CD4-positive, alpha-beta T cell treated with Interleukin-4 for 4 hours (primary cell): ENCODE data around the gene ARHGEF12.

ENCODE experiments used
- DNase-seq: peaks from one replicate; pipeline ENCODE4 v3.0.0-alpha.2; 2020

The ARHGEF12 gene

DNA sequence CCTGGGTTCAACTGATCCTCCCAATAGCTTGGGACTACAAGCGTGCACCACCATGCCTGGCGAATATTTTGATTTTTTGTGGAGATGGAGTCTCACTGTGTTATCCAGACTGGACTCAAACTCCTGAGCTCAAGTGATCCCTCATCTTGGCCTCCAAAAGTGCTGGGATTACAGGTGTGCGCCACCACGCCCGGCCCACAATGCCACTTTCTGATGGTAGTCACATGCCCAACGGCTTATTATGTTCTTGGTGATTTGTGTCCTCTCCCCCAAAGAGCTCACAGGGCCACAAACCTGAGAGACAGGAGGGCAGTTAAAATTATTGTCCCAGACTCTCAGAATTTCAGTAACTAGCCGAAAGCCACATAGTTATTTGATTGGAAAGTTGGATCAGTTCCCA is 185.0 kb downstream of the ARHGEF12 start:
- DNase-seq, result no peak

DNA sequence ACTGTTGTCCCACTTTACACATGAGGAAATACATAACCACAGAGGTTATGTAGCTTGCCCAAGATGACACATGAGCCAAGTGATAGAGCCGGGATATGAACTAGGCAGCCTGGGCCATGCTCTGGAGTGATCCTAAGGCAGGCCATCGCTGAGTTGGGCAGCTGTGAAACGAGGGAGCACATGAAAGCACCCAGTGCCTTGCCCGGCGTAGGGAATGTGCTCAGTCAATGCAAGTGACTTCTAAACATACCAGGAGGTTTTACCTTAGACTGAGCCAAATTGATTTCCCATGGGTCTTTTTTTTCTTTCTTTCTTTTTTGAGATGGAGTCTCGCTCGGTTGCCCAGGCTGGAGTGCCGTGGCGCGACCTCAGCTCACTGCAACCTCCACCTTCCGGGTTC is 185.8 kb downstream of the ARHGEF12 start:
- no peak for DNase-seq

DNA sequence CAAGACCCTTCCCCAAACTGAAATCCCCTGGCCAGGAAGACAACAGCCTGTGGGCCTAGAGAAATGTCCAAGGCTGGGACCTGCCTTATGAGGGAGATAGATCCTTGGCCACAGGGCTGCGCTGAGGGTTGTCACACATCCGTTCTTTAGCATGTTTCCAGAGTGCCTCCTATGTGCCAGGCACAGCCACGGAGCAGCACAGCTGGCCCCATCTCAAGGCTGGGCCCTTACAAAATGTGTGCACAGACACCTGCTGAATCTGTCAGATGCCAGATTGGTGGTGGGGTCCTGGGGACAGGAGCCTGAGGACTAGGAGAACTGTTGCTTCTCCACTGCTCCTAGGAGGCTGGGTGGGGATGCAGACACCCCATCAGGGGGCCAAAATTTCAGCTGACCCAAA is 186.5 kb downstream of the ARHGEF12 start:
- DNase-seq, result no peak

DNA sequence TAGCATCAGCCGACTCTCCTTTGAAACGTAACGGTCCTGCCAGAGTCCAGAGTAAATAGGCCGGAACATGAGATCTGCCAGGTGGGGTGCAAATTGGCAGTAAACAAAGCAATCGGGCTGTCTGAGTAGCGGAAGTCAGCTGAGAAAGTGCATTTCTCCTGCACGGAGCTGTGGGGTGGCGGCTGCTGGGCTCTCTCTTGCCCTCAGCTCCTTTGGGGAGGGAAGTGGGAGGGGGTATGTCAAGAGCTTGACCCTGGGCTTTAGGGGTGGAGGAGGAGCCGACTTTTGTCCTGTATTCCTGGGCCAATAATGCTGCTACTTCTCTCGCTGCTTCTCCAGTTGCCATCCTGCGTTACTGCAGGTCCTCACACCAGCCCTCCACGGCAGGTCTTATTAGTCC is 187.0 kb downstream of the ARHGEF12 start:
- DNase-seq, result no peak

DNA sequence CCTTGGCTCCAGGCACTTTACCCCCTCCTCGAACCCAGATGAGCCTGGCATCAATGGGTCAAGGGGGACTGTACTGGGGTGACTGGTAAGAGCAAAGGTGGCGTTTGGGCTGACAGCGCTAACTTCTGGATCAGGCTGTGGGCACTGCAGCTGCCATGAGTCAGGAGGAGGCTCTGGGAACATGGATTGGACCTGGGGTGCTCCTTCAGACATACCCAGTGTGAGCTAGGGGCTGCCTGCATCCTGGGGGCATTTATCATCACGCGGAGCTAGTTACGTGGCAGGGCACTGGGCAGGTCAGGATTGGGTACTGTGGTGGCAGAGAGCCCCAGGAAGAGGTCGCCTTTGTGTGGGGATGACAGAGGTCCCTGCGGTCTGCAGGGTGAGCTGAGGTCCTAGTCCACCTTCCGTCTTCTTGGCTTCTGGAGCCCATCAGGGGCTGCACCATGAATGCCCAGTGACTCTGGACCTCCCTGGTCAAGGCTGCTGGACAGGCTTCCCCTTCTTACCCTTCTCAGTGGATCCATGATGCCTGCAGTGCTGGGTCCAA is 188.4 kb downstream of the ARHGEF12 start:
- DNase-seq, result no peak

DNA sequence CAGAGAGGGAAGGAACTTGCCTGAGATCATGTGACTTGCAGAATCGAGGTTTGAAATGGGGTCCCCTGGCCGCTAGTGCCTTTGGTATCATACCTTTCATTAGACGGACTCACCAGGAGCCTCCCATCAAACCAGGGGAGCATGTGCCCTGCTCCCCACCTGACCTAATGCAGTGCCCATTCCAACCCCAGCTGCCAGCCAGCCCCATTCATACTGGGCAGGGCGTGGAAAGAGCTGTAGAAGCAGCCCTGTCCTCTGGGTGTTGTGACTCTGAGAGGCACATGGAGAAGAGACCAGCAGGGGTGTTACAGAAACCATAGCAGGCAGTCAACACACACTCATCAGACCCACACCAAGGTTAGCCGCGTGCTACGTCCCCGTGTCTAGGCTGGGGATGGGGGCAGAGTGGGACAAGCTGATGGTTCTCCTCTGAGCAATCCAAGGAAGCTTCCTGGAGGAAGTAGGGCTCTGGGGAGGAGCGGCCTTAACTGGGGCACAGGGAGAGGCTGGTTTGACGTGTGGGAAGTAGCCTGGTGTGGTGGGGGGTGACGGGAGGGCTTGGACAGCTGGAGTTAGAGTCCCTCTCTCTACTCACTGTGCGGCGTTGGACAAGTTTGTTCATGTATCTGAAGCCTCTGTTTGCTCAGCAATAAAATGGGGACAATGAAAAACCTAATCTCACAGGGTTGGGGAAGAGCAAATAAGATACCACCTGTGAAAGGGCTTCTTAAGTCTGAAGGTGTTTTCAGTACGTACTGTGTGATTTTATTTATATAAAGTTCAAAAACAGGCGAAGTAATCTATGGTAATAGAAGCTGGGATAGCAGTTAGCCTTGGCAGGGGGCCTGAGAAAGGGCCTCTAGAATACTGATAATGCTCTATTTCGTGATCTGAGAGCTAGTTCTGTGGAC is 189.3 kb downstream of the ARHGEF12 start:
- DNase-seq, result no peak

DNA sequence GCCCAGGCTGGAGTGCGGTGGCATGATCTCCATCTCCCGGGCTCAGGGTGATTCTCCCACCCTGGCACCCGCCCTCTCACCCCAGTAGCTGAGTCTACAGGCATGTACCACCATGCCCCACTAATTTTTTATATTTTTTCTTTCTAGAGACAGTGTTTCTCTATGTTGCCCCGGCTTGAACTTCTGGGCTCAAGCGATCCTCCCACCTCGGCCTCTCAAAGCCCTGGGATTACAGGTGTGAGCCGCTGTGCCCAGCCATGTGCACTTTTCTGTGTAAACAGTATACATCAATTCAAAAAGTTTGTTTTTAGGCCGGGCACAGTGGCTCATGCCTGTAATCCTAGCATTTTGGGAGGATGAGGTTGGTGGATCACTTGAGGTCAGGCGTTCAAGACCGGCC is 190.0 kb downstream of the ARHGEF12 start:
- no peak for DNase-seq

DNA sequence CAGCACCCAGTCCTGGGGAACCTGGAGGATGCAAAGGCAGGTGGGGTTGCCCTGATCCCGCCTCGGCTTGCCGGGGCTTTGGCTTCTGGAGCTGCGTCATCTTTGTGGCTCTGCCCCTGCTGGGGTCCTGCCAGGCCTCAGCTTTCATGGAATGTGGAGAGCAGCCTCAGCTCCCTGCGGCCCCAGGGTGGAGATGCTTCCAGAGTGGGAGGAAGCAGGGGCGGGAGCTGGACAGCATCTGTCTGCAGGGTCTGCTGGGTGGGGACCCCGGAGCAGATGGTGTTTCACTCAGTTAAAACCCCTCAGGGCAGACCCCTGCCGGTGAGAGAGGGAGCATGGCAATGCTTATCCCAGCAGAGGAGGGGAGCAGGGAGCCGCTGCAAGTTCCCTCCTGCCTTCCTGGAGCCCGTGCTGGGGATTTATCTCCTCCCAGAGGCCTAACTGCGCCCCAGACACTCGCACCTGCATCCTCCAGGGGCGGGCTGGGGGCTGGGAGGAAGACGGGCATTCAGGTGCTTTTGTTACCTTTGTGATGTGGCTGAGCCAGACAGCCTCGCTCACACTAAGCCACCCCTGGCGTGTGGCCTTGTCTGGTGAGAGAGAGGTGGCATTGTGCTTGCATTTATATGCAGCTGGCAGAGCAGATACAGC is 191.0 kb downstream of the ARHGEF12 start:
- no peak for DNase-seq

DNA sequence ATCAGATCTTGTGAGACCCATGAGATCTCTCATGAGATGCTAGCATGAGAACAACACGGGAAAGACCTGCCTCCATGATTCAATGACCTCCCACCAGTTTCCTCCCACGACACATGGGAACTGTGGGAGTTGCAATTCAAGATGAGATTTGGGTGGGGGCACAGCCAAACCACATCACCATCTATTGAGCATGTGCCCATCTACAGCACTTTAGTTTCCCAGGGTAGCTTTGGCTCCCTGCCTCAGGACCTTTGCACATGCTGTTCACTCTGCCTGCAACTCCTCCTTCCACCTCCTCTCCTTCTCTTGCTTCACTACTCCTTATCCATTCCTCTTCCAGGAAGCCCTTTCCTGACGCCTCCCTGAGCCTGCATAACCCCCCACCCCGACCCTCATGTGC is 192.5 kb downstream of the ARHGEF12 start:
- DNase-seq, result no peak

DNA sequence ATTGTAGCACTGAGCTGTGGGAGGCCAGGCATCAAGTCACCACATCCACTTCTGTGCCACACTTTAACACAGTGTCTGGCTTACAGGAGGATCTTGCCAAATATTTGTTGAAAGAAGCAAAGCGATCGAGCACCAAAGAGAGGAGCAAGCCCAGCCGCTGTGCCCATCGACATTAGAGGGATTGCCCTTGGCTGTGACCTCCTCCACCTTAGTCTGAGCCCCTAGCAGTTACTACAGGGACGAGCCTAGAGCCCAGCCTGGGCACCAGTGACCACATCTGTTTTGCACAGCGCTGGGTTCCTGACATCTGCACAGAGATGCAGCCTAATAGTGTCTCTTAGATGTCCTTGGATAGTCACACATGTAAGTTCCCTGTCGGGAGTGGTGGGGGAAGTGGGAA is 193.0 kb downstream of the ARHGEF12 start:
- no peak for DNase-seq

DNA sequence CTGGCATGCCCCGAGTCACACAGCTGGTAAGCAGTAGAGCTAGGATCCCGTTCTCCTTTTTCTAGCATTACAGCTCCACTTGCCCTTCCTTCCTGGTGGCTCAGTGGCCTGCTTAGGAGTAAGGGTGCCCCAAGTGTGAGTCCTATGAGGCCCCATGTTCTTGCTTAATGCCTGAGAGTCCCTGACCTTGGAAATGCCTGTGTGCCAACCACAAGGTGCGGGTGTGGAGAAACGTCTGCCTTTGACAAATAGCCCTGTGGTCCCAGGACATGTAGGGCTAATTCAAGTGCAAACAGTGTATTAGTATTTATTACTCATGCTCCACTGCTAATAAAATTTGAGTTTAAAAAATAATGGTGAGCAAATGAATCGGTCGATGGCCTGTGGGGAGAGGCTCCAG is 193.7 kb downstream of the ARHGEF12 start:
- no peak for DNase-seq

DNA sequence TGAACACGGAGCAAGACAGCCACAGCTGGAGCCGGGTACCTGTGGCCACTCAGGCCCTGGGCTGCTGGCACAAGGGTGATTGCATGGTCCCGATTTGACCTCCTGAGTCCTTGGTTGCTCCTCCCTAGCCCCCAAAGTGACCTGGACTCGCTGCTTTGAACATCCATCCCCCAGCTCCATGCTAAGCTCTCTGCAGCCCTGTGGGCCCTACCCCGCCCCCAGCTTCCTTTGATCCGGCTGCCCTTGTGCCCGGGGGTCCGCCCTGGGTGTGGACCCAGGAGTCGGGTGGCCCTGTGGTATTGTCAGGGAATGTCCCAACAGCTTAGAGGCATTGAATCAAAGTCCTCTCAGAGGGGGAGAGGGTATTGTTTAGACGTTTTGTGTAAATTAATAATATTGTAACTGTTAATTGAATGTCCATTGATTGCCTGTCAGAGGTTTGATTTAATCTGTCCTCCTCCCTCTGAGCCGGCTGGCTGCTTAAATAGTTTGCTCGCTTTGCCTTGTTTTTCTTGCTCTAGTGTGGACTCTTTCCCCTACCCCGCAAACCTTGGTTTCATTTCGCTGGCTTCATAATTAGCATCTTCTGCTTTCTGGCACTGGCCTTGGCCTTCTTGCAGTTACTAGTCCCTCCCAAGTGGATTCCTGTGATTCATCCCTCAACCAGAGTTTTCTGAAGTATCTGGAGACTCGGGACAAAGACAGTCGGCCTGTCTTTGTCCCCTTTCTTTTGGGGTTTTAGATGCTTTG is 196.0 kb downstream of the ARHGEF12 start:
- no peak for DNase-seq

DNA sequence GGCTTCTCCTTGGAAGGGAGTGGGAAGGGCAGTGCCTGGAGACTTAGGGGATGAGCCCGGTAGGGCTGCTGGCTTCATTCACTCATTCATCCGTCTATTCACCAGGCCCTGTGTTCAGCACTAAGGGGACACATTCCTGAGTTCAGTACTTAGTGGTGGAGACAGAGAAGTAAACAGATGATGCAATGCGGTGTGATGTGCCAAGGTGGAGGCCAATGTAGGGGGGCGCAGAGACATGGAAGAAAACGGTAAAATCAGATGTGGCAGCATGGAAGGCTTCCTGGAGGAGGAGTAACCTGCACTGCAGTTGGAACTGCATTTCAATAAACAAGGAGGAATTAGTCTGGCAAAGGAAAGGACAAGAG is 196.6 kb downstream of the ARHGEF12 start:
- DNase-seq, result no peak

DNA sequence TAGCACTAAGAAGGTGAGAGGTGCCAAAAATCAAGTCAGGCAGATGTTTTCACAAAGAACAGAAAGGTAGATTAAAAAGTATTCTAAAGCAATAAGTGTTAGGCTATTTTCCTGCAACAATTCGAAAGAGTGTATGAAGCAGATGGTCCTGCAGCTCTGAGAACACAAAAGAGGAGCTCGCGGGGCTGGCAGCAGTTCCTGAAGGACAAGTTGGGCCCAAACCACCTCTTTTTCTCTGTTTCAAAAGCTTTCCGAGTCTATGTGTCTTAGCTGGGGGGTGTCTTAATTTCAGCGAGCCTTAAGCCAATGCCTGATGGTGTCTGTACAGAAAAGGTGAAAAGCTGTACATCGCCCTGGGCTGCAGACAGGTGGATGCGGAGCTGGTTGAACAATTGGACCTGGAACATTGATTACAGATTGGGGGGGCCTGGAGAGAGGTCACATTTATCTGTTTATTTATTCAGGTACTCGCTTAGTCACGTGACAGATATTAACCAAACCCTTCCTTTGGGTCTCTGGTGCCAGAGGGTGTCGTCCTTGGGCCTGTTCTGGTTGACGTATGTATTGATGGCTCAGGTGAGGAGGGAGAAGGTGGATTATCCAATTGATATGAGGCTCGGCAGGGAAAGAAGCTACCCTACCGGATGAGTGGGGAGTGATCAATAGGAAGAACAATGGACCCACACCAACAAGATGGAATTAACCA is 200.0 kb downstream of the ARHGEF12 start:
- no peak for DNase-seq

DNA sequence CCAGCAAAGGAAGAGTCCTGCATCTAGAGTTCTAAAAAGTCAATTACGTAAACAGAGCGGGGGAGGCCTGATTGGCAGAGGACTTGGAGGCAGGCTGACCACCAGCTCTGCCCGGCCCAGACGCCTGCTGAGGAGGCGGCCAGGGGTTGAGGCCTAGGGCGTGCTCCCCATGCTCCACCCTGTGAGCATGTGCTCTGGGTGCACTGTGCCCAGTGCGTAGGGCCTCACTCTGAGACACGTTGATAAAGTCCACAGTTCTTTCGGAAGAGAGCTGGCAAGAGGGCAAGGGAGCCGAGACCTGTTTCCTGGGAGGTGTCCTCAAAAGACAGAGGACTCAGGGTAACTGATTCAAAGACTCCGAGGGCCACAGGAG is 200.6 kb downstream of the ARHGEF12 start:
- no peak for DNase-seq

DNA sequence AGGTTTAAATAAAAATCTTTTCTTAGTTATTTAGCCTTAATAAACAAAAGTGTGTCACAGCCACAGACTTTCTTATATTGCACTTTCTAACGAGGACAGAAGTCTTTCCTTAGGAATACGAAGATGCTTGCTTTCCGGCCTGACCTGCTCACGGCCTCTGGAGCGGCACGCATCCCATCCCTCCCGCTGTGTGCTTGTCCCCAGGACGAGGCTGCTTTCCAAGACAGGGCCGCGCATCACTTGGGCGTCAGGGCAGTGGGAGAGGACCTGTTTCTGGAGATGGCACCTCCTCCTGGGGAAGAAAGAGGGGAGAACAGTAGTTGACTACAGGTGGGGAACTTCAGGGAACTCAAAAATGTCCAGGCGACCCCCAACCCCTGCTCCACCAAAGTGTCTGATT is 201.8 kb downstream of the ARHGEF12 start:
- no peak for DNase-seq

DNA sequence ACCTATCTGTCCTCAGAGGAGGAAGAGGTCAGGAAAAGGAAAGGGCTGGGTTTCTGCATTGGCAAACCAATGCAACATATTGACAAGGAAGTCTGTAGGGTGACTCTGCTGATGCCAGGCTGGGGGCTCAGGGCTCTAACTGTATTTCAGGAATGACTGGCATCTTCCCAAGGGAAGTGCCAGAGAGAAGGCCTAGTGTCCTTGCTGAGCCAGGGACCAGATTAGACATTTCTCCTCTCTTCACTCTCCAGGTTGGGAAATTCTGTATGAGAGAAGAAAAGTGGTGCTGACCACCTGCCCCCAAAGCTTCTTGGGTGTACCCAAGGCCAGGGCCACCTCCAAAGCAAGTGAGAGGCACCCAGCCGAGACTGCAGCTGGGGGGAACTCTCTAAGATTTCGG is 202.5 kb downstream of the ARHGEF12 start:
- DNase-seq, result no peak
